GM18526 (cell line): Measurements from ENCODE around the gene MRAP2.

ENCODE experiments used
- POLR2A ChIP-seq: IDR thresholded peaks from 3 replicates; pipeline ENCODE4 v1.6.1; 2011; ENCODE audit not compliant: insufficient read length; ENCODE audit errors: extremely low read depth

The MRAP2 gene

GRCh38 chr6:84019141-84019841, 14.3 kb upstream of the MRAP2 start:
- no peak for TF ChIP-seq POLR2A

- TF ChIP-seq POLR2A, result no peak
Measured at GRCh38 chr6:84019842-84020211, 13.7 kb upstream of the MRAP2 start.

GRCh38 chr6:84021625-84022024, 11.9 kb upstream of the MRAP2 start:
- no peak for TF ChIP-seq POLR2A

GRCh38 chr6:84026721-84027164, 6.8 kb upstream of the MRAP2 start:
- TF ChIP-seq POLR2A, result no peak

- TF ChIP-seq POLR2A, result no peak
Measured at GRCh38 chr6:84027340-84028181, 6.0 kb upstream of the MRAP2 start.

GRCh38 chr6:84028350-84028749, 5.2 kb upstream of the MRAP2 start:
- TF ChIP-seq POLR2A, result no peak

- no peak for TF ChIP-seq POLR2A
Measured at GRCh38 chr6:84035484-84035883, 1.9 kb downstream of the MRAP2 start.

- no peak for TF ChIP-seq POLR2A
Measured at GRCh38 chr6:84037425-84038089, 4.0 kb downstream of the MRAP2 start.

- no peak for TF ChIP-seq POLR2A
Measured at GRCh38 chr6:84042603-84043002, 9.0 kb downstream of the MRAP2 start.

GRCh38 chr6:84043555-84043954, 10.0 kb downstream of the MRAP2 start:
- TF ChIP-seq POLR2A, result no peak

GRCh38 chr6:84046755-84047154, 13.2 kb downstream of the MRAP2 start:
- no peak for TF ChIP-seq POLR2A

- no peak for TF ChIP-seq POLR2A
Measured at GRCh38 chr6:84048588-84048987, 15.0 kb downstream of the MRAP2 start.

GRCh38 chr6:84050408-84050807, 16.8 kb downstream of the MRAP2 start:
- TF ChIP-seq POLR2A, result no peak

GRCh38 chr6:84052204-84052882, 18.8 kb downstream of the MRAP2 start:
- no peak for TF ChIP-seq POLR2A

- TF ChIP-seq POLR2A, result no peak
Measured at GRCh38 chr6:84052883-84053241, 19.3 kb downstream of the MRAP2 start.
